ENCODE results near the gene PIP4K2A.
"Not testable (repeated sequence)": the region's sequence is repeated elsewhere in the genome, so short reads cannot be mapped to it uniquely, and the experiment has no call there.

PIP4K2A gene

DNA sequence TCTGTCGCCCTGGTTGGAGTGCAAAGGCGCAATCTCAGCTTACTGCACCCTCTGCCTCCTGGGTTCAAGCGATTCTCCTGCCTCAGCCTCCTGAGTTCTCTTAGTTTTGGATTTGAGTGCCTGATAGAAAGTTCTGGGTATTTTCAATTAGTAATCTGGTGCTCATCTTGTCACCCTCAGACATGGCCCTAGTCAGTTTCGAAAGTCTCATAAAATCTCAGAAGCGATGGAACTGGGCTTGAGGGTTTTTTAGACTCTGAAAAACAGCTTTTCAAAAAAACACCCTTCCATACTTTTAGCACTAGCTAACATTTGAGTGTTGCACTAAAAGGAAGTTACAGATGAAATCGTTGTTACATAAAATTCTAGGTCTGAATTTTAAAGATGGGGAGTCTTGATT is 9.4 kb upstream of the PIP4K2A start:
- peak; percentile 60 for DNase-seq (ENCODE audit: extremely low read depth, insufficient read length)
- TF ChIP-seq, protein P1, sequence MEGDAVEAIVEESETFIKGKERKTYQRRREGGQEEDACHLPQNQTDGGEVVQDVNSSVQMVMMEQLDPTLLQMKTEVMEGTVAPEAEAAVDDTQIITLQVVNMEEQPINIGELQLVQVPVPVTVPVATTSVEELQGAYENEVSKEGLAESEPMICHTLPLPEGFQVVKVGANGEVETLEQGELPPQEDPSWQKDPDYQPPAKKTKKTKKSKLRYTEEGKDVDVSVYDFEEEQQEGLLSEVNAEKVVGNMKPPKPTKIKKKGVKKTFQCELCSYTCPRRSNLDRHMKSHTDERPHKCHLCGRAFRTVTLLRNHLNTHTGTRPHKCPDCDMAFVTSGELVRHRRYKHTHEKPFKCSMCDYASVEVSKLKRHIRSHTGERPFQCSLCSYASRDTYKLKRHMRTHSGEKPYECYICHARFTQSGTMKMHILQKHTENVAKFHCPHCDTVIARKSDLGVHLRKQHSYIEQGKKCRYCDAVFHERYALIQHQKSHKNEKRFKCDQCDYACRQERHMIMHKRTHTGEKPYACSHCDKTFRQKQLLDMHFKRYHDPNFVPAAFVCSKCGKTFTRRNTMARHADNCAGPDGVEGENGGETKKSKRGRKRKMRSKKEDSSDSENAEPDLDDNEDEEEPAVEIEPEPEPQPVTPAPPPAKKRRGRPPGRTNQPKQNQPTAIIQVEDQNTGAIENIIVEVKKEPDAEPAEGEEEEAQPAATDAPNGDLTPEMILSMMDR (IDR thresholded peaks at IDR 0.05; ENCODE audit: insufficient read depth, low read length, poor library complexity, severe bottlenecking), result no peak
- H3K4me3 ChIP-seq (replicated peaks; ENCODE audit: low read depth, low read length), result no peak overlapping the region
- H3K36me3 ChIP-seq (ENCODE audit: control insufficient read depth, insufficient read depth, low read length), result no peaks in the 10 kb centered on the region
- H3K27me3 ChIP-seq (replicated peaks; ENCODE audit: control insufficient read depth, insufficient read depth, low read length), result no peaks in the 10 kb centered on the region

DNA sequence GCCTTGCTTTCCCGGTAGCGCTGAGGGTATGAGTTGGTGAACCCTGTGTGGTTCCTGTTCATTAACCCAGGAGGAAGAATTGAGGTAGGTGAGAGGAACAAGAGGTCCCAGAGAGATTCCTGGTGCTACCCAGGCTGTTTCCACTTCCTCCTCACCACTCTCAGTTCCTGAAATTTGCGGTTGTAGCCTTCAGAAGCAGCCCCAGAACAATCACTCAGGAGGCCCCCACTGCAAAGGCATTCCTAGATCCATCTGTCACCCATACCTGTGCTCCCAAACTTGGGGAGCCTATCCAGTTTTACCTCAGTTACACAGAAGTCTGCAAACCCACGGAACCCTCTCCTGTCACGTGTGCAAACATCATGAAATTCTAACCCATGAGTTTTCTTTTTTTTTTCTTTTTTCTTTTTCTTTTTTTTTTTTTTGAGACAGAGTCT is 9.0 kb upstream of the PIP4K2A start:
- TF ChIP-seq, protein P1 (IDR thresholded peaks at IDR 0.05; ENCODE audit: insufficient read depth, low read length, poor library complexity, severe bottlenecking), result no peak
- Histone ChIP-seq H3K4me3 (replicated peaks; ENCODE audit: low read depth, low read length) (no peak overlapping the region; the same call in 1 of the 2 replicates), H3K36me3 (ENCODE audit: control insufficient read depth, insufficient read depth, low read length) (no peaks in the 10 kb centered on the region), H3K27me3 (replicated peaks; ENCODE audit: control insufficient read depth, insufficient read depth, low read length) (no peaks in the 10 kb centered on the region)
- DNase-seq (ENCODE audit: extremely low read depth, insufficient read length), result peak; percentile 78

DNA sequence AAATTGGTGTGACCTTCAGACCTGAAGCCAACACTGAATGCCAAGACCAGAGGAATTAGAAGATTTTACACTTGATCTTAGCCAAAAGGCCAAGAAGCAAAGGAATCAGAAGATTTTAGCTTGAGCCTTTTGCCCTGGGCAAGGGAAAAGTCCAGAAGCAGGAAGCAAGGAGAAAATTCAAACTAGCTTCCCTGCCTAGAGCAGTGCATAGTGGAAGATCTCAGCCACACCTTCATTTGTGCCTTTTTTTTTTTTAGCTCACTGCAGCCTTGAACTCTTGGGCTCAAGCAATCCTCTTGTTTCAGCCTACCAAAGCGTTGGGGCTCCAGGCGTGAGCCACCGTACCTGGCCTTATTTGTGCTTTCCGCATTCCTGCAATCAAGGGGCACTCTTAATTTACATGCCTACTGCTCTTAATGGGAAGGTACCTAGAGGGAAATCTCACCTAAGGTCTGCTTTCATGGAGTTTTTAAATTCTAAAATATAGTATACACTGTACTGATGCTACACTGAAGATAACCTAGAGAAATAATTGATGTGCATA is 8.3 kb upstream of the PIP4K2A start:
- no peaks in the 10 kb centered on the region for H3K27me3 ChIP-seq (replicated peaks; ENCODE audit: control insufficient read depth, insufficient read depth, low read length)
- H3K36me3 ChIP-seq (ENCODE audit: control insufficient read depth, insufficient read depth, low read length), result no peaks in the 10 kb centered on the region
- TF ChIP-seq, protein P1 (IDR thresholded peaks at IDR 0.05; ENCODE audit: insufficient read depth, low read length, poor library complexity, severe bottlenecking), result no peak
- no peak overlapping the region for H3K4me3 ChIP-seq (replicated peaks; ENCODE audit: low read depth, low read length)
- DNase-seq (ENCODE audit: extremely low read depth, insufficient read length), result no peak

DNA sequence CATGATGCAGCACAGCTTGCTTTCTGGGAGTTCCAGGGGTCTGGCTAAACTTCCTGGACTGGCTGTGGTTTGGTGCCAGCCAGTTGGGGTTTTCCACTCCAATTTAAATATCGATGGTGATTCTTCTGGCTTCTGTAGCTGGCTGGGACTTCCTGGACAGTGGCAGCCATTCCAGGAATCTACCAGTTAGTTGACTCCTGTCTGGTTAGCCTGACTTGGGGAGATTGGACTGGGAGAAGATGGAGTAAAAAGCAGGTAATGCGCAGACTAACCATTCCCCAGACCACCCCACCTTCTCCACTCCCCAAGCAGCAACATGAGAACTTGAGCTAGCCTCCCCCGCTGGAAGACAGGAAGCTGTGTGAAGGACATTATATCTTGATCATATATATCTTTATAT is 6.3 kb upstream of the PIP4K2A start:
- Histone ChIP-seq H3K27me3 (replicated peaks; ENCODE audit: control insufficient read depth, insufficient read depth, low read length) (no peaks in the 10 kb centered on the region), H3K4me3 (replicated peaks; ENCODE audit: low read depth, low read length) (no peak overlapping the region), H3K36me3 (ENCODE audit: control insufficient read depth, insufficient read depth, low read length) (no peaks in the 10 kb centered on the region)
- DNase-seq (ENCODE audit: extremely low read depth, insufficient read length), result no peak
- TF ChIP-seq, protein P1 (IDR thresholded peaks at IDR 0.05; ENCODE audit: insufficient read depth, low read length, poor library complexity, severe bottlenecking), result no peak

DNA sequence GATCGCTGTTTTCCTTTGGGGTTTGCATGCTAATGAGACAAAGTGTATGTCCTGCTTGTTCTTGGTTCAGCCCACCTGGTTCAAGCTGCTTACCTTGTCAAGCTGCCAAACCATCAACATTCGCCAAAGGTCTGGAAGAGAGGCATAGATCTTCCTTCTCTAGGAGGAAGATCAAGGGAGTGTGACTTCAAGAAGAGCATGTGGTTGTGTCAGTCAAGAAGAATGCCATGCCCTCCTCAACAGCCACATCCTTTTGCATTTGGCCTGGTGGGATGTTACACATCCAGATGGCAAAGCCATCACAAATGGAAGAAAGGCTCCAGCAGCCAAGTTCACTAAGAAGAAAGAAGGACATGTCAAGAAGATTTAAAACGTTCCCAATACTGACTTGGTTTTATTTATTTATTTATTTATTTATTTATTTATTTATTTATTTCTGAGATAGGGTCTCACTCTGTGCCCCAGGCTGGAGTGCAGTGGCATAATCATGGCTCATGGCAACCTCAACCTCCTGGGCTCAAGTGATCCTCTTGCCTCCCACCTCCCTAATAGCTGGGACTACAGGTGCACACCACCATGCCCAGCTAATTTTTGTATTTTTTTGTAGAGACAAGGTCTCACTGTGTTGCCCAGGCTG is 5.1 kb upstream of the PIP4K2A start:
- Histone ChIP-seq H3K27me3 (replicated peaks; ENCODE audit: control insufficient read depth, insufficient read depth, low read length) (no peaks in the 10 kb centered on the region), H3K36me3 (ENCODE audit: control insufficient read depth, insufficient read depth, low read length) (no peaks in the 10 kb centered on the region), H3K4me3 (replicated peaks; ENCODE audit: low read depth, low read length) (no peak overlapping the region)
- TF ChIP-seq, protein P1 (IDR thresholded peaks at IDR 0.05; ENCODE audit: insufficient read depth, low read length, poor library complexity, severe bottlenecking), result no peak
- no peak for DNase-seq (ENCODE audit: extremely low read depth, insufficient read length)

DNA sequence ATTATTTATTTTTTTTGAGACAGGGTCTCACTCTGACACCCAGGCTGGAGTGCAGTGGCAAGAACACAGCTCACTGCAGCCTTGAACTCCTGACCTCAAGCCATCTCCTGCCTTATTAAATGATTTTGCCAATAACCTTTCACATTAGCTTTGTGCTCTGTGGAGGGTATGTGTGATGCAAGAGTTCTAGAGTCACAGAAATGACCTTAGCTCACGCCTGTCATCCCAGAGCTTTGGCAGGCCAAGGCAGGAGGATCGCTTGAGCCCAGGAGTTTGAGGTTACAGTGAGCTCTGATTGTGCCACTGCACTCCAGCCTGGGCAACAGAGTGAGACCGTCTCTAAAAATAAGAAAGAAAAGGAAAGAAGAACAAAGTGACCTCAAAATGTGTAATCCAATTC is 4.3 kb upstream of the PIP4K2A start:
- H3K36me3 ChIP-seq (ENCODE audit: control insufficient read depth, insufficient read depth, low read length); H3K4me3 ChIP-seq (replicated peaks; ENCODE audit: low read depth, low read length); H3K27me3 ChIP-seq (replicated peaks; ENCODE audit: control insufficient read depth, insufficient read depth, low read length); DNase-seq (ENCODE audit: extremely low read depth, insufficient read length): not testable (repeated sequence)
